Smooth muscle cell (in vitro differentiated cells): Measurements from ENCODE around the gene CNTNAP5. TPM values are rescaled to one million over a fixed set of nuclear protein-coding genes. Genes with fewer than 3 reads are reported as not detected.

ENCODE experiments used
- DNase-seq: peaks from one replicate; lab custom pipeline; 2025; ENCODE audit not compliant: unreplicated experiment; lab: John Stamatoyannopoulos, UW
- H2AFZ ChIP-seq: fragments of 200-600 bp; sonication (generic); 2 replicates; pipeline ENCODE4 v1.6.0; 2016; ENCODE audit warnings: antibody characterized with exemption, low read depth, mild to moderate bottlenecking
- H3F3A ChIP-seq: fragments of 200-600 bp; sonication (generic); 2 replicates; pipeline ENCODE4 v1.6.0; 2017; ENCODE audit warnings: antibody characterized with exemption, low read depth
- H3K27ac ChIP-seq: fragments of 200-600 bp; sonication (generic); 2 replicates; pipeline ENCODE4 v1.5.1; 2016; ENCODE audit warnings: low read depth, mild to moderate bottlenecking
- H3K27me3 ChIP-seq: fragments of 200-600 bp; sonication (generic); 2 replicates; pipeline ENCODE4 v1.6.1; 2016; ENCODE audit warnings: low read depth, mild to moderate bottlenecking
- H3K36me3 ChIP-seq: fragments of 200-600 bp; sonication (generic); 2 replicates; pipeline ENCODE4 v1.5.1; 2016; ENCODE audit warnings: low read depth
- H3K4me1 ChIP-seq: fragments of 200-600 bp; sonication (generic); 2 replicates; pipeline ENCODE4 v1.5.1; 2016; ENCODE audit warnings: low read depth
- H3K4me2 ChIP-seq: fragments of 200-600 bp; sonication (generic); 2 replicates; pipeline ENCODE4 v1.6.0; 2016; ENCODE audit warnings: mild to moderate bottlenecking
- H3K4me3 ChIP-seq: fragments of 200-600 bp; sonication (generic); 2 replicates; pipeline ENCODE4 v1.5.1; 2016; ENCODE audit warnings: mild to moderate bottlenecking
- H3K79me2 ChIP-seq: fragments of 200-600 bp; sonication (generic); 2 replicates; pipeline ENCODE4 v1.6.0; 2016; ENCODE audit warnings: low read depth, mild to moderate bottlenecking
- H3K9ac ChIP-seq: fragments of 200-600 bp; sonication (generic); 2 replicates; pipeline ENCODE4 v1.6.0; 2016; ENCODE audit warnings: low read depth
- H3K9me3 ChIP-seq: fragments of 200-600 bp; sonication (generic); replicated peaks from 2 replicates; pipeline ENCODE4 v1.5.1; 2016; ENCODE audit warnings: low read depth
- H4K20me1 ChIP-seq: fragments of 200-600 bp; sonication (generic); 2 replicates; pipeline ENCODE4 v1.6.0; 2016; ENCODE audit warnings: low read depth
- WGBS: methylation state at CpG from one replicate; pipeline ENCODE4 v1.1.7; 2016; ENCODE audit warnings: low lambda C conversion rate; 5-methylcytosine and 5-hydroxymethylcytosine counted together
- polyA plus RNA-seq: library from polyadenylated mRNA; unstranded; fragments of >200 nt; fragmentation: Nextera tagmentation; extraction: Ambion mirVana; gene quantifications from 2 replicates; pipeline ENCODE4 v1.2.1, GENCODE V29; 2016
- total RNA-seq: library from RNA; depleted of rRNA; stranded (reverse); fragments of >200 nt; gene quantifications from 2 replicates; pipeline ENCODE4 v1.2.3, GENCODE V29; 2014
- TF ChIP-seq, protein P1 (sequence below): fragments of 200-600 bp; sonication (generic); IDR thresholded peaks from 2 replicates; pipeline ENCODE4 v1.5.1; 2017; ENCODE audit warnings: borderline replicate concordance, mild to moderate bottlenecking, antibody characterized with exemption; ENCODE audit not compliant: insufficient read depth, poor library complexity, severe bottlenecking

The CNTNAP5 gene
- total and polyA plus RNA-seq, 2 experiments from 2014 or later, result not detected

DNA sequence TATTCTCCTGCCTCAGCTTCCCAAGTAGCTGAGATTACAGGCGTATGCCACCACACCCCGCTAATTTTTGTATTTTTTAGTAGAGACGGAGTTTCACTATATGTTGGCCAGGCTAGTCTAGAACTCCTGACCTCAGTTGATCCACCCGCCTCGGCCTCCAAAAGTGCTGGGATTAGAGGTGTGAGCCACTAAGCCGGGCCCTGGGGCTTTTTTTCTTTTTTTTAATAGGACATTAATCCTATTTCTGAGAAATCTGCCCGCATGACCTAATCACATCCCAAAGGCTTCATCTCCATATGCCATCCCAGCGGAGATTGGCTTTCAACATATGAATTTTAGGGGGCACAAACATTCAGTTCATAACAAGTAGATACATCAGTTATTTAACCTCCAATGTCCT, 128.6 kb downstream of the CNTNAP5 start:
- WGBS, result 91% methylated on average over 8 of the region's 8 CpGs
- no peak overlapping the region for H2AFZ ChIP-seq
- no peaks in the 10 kb centered on the region for H3K4me1 ChIP-seq
- H3K27ac ChIP-seq, result no peak overlapping the region
- DNase-seq, result no peak
- H3K27me3 ChIP-seq, result no peaks in the 10 kb centered on the region
- H3K79me2 ChIP-seq, result no peaks in the 10 kb centered on the region
- TF ChIP-seq, protein P1, sequence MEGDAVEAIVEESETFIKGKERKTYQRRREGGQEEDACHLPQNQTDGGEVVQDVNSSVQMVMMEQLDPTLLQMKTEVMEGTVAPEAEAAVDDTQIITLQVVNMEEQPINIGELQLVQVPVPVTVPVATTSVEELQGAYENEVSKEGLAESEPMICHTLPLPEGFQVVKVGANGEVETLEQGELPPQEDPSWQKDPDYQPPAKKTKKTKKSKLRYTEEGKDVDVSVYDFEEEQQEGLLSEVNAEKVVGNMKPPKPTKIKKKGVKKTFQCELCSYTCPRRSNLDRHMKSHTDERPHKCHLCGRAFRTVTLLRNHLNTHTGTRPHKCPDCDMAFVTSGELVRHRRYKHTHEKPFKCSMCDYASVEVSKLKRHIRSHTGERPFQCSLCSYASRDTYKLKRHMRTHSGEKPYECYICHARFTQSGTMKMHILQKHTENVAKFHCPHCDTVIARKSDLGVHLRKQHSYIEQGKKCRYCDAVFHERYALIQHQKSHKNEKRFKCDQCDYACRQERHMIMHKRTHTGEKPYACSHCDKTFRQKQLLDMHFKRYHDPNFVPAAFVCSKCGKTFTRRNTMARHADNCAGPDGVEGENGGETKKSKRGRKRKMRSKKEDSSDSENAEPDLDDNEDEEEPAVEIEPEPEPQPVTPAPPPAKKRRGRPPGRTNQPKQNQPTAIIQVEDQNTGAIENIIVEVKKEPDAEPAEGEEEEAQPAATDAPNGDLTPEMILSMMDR, result no peak
- no peaks in the 10 kb centered on the region for H3K36me3 ChIP-seq
- H3K4me2 ChIP-seq, result no peak overlapping the region
- no peaks in the 10 kb centered on the region for H3K9me3 ChIP-seq
- no peaks in the 10 kb centered on the region for H4K20me1 ChIP-seq
- H3K9ac ChIP-seq, result no peak overlapping the region
- no peaks in the 10 kb centered on the region for H3F3A ChIP-seq
- H3K4me3 ChIP-seq, result no peak overlapping the region

DNA sequence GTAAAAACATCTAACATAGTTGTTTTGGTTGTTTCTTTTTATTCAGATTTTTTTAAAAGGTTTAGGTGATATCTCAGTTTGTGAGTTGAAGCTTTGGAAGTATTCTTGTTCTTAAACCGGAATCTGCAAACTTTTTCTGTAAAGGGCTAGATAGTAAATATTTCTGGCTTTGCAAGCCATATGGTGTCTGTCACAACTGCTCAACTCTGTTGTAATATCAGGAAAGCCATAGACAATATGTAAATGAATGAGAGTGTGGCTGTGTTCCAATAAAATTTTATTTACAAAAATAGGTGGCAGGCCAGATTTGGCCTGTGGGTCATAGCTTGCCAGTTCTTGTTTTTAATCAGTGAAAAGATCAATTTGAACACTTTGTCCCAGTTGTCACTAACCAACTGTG, 134.1 kb downstream of the CNTNAP5 start:
- H3K4me1 ChIP-seq, result no peaks in the 10 kb centered on the region
- H3K27me3 ChIP-seq, result no peaks in the 10 kb centered on the region
- 72% methylated on average over 1 of the region's 1 CpG for WGBS
- TF ChIP-seq, protein P1, result no peak
- no peaks in the 10 kb centered on the region for H4K20me1 ChIP-seq
- no peak overlapping the region for H3K27ac ChIP-seq
- H2AFZ ChIP-seq, result no peak overlapping the region
- no peaks in the 10 kb centered on the region for H3F3A ChIP-seq
- no peak overlapping the region for H3K4me3 ChIP-seq
- DNase-seq, result no peak
- no peaks in the 10 kb centered on the region for H3K79me2 ChIP-seq
- no peaks in the 10 kb centered on the region for H3K9me3 ChIP-seq
- no peak overlapping the region for H3K9ac ChIP-seq
- H3K4me2 ChIP-seq, result no peak overlapping the region
- no peaks in the 10 kb centered on the region for H3K36me3 ChIP-seq

DNA sequence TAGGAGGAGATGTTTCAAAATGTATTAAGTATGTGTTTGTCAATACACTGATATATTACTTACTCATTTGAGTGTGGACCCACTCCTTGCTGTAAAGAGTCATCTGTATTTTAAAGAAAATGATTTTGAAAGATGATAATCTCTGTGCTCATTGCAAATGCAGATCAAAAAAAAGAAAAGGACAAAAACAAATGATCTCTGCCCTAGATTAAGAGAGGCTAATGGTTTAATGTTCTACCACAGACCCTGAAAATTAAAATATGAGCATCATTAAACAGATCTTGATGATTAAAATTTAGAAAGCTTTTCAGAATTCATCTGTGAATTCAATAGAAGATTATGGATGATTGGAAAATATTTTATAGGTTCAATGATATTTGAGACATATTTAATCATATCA, 136.5 kb downstream of the CNTNAP5 start:
- no peaks in the 10 kb centered on the region for H3K4me1 ChIP-seq
- H3K9ac ChIP-seq, result no peak overlapping the region
- no peak overlapping the region for H3K4me3 ChIP-seq
- H3K27ac ChIP-seq, result no peak overlapping the region
- H2AFZ ChIP-seq, result no peak overlapping the region
- no peak for DNase-seq
- no peaks in the 10 kb centered on the region for H3F3A ChIP-seq
- no peaks in the 10 kb centered on the region for H3K36me3 ChIP-seq
- no peaks in the 10 kb centered on the region for H3K27me3 ChIP-seq
- H3K79me2 ChIP-seq, result no peaks in the 10 kb centered on the region
- no peaks in the 10 kb centered on the region for H4K20me1 ChIP-seq
- TF ChIP-seq, protein P1, result no peak
- H3K4me2 ChIP-seq, result no peak overlapping the region
- no peaks in the 10 kb centered on the region for H3K9me3 ChIP-seq

DNA sequence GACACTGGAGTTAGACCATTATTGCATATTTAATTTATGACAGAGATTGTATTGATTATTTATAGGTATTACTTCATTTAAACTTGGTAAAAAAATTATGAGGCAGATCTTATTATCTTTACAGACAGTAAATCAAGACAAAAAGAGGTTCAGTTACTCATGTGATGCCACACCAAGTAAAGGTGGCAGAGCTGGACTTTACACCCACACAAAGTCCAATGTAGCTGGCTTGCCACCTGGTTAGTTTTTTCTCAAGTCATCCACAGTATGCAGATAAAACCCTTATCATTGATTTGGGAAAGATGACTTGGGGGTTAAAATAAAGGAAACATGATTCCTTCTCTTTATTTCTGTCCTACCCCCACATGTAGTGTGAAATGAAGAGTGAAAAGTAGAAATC, 137.2 kb downstream of the CNTNAP5 start:
- no peaks in the 10 kb centered on the region for H4K20me1 ChIP-seq
- no peak overlapping the region for H3K9ac ChIP-seq
- H3K4me2 ChIP-seq, result no peak overlapping the region
- no peak for DNase-seq
- H3K79me2 ChIP-seq, result no peaks in the 10 kb centered on the region
- H3F3A ChIP-seq, result no peaks in the 10 kb centered on the region
- no peak overlapping the region for H3K4me3 ChIP-seq
- no peaks in the 10 kb centered on the region for H3K4me1 ChIP-seq
- H3K9me3 ChIP-seq, result no peaks in the 10 kb centered on the region
- no peaks in the 10 kb centered on the region for H3K27me3 ChIP-seq
- TF ChIP-seq, protein P1, result no peak
- no peaks in the 10 kb centered on the region for H3K36me3 ChIP-seq
- no peak overlapping the region for H2AFZ ChIP-seq
- no peak overlapping the region for H3K27ac ChIP-seq
